Bronchial epithelial cell (primary cell): Measurements from ENCODE around the gene WDR36. TPM values are rescaled to one million over a fixed set of nuclear protein-coding genes. Genes with fewer than 3 reads are reported as not detected.

Source experiments
- DNase-seq: peaks from one replicate; pipeline ENCODE4 v3.0.0-alpha.2; 2010; ENCODE audit warnings: low read depth
- FAIRE-seq: peaks from 2 replicates; lab custom pipeline; 2011; peaks lifted over from hg19 to GRCh38; lab: Jason Lieb, UNC
- H3K27me3 ChIP-seq: 2 replicates; pipeline ENCODE4 v1.5.1; 2011; ENCODE audit warnings: low read length; ENCODE audit not compliant: control insufficient read depth, insufficient read depth
- H3K36me3 ChIP-seq: 2 replicates; pipeline ENCODE4 v1.5.1; 2011; ENCODE audit warnings: low read length; ENCODE audit not compliant: control insufficient read depth, insufficient read depth
- H3K4me3 ChIP-seq: 2 replicates; pipeline ENCODE4 v1.5.1; 2011; ENCODE audit warnings: mild to moderate bottlenecking, low read depth, low read length, control low read depth
- CTCF ChIP-seq: IDR thresholded peaks from 2 replicates; pipeline ENCODE4 v1.5.1; 2011; ENCODE audit warnings: mild to moderate bottlenecking, moderate library complexity, low read length, control low read depth, inconsistent platforms; ENCODE audit not compliant: insufficient read depth, severe bottlenecking
- total RNA-seq: library from RNA; depleted of rRNA; stranded (reverse); fragments of >200 nt; gene quantifications from 2 replicates; pipeline ENCODE4 v1.2.1, GENCODE V29; 2014

The WDR36 gene
- total RNA-seq, 1 donor from 2014 or later = 55.3 TPM

- TF ChIP-seq CTCF = no peak
- no peak for FAIRE-seq
- no peak for DNase-seq
- Histone ChIP-seq H3K27me3 (no peaks in the 10 kb centered on the region), H3K4me3 (no peak overlapping the region), H3K36me3 (no peaks in the 10 kb centered on the region)
These were observed 70.9 kb downstream of the WDR36 start for GRCh38 chr5:111163000-111163399.

GRCh38 chr5:111165058-111165457 lies 72.9 kb downstream of the WDR36 start:
- Histone ChIP-seq H3K36me3 (no peaks in the 10 kb centered on the region), H3K4me3 (no peak overlapping the region), H3K27me3 (no peaks in the 10 kb centered on the region)
- no peak for FAIRE-seq
- no peak for TF ChIP-seq CTCF
- no peak for DNase-seq

- H3K4me3 ChIP-seq = no peak overlapping the region
- H3K36me3 ChIP-seq = no peaks in the 10 kb centered on the region
- FAIRE-seq (no peak), DNase-seq (no peak)
- no peak for TF ChIP-seq CTCF
- H3K27me3 ChIP-seq = no peaks in the 10 kb centered on the region
These were observed 75.4 kb downstream of the WDR36 start for GRCh38 chr5:111167551-111167950.

GRCh38 chr5:111168608-111169007 lies 76.5 kb downstream of the WDR36 start:
- no peaks in the 10 kb centered on the region for H3K36me3 ChIP-seq
- no peak for TF ChIP-seq CTCF
- FAIRE-seq (no peak), DNase-seq (no peak)
- no peaks in the 10 kb centered on the region for H3K27me3 ChIP-seq
- H3K4me3 ChIP-seq = no peak overlapping the region

- no peak for TF ChIP-seq CTCF
- Histone ChIP-seq H3K27me3 (no peaks in the 10 kb centered on the region), H3K36me3 (no peaks in the 10 kb centered on the region), H3K4me3 (no peak overlapping the region)
- DNase-seq (no peak), FAIRE-seq (no peak)
These were observed 77.1 kb downstream of the WDR36 start for GRCh38 chr5:111169269-111169668.

GRCh38 chr5:111170279-111170678 lies 78.1 kb downstream of the WDR36 start:
- FAIRE-seq (no peak), DNase-seq (peak; percentile 13)
- TF ChIP-seq CTCF = no peak
- H3K27me3 ChIP-seq = no peaks in the 10 kb centered on the region
- no peak overlapping the region for H3K4me3 ChIP-seq
- no peaks in the 10 kb centered on the region for H3K36me3 ChIP-seq
